ENCODE data around the gene PAK6. TPM values are rescaled to one million over a fixed set of nuclear protein-coding genes. Genes with fewer than 3 reads are reported as not detected.

The PAK6 gene
- total RNA-seq, 2 donors from 2014 or later, result 13.8 to 190 TPM

DNA sequence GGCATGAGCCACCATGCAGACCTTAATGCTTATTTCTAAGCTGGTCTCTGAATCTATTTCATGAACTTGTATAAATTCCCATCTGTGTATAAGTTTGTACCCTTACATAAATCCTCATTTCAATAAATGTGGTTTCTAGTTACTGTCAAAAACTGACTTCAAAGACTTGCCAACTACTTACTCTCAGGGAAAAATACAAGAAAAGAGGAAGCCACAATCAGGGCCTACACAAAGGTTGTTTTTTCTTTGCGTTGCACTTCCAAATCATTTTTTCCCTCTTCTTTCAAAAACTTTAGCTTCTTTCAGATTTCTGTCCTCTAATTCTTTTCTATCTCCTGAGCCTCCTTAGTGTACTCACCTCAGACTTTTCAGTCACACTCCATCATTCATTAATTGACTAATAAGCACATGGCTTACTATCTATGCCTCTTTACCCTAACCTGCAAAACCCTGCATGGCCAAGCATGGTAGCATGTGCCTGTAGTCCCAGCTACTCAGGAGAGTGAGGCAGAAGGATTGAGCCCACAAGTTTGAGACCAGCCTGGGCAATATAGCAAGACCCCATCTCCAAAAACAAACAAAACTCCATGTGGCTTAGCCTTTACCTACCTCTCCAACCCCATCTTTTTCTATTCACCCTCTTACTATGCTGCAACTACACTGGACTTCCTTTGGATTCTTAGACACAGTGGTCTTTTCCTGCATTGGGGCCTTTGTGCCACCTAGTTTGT is 40.3 kb upstream of the PAK6 start:
- Histone ChIP-seq H3K27ac (no peak overlapping the region), H3K9me3 (no peaks in the 10 kb centered on the region), H3K36me3 (no peaks in the 10 kb centered on the region), H3K27me3 (replicated peaks; ENCODE audit: insufficient read depth) (no peaks in the 10 kb centered on the region), H3K4me1 (replicated peaks) (no peaks in the 10 kb centered on the region), H3K4me3 (no peak overlapping the region)
- intact Hi-C loops (cut with DNase I), result no loop called here
- 94% methylated on average over 1 of the region's 1 CpG for WGBS
- no peak for DNase-seq (ENCODE audit: low spot score)
- TF ChIP-seq POLR2AphosphoS5 (IDR thresholded peaks at IDR 0.05), result no peak
- no peak for TF ChIP-seq POLR2A (IDR thresholded peaks at IDR 0.05)
- TF ChIP-seq, protein P1, sequence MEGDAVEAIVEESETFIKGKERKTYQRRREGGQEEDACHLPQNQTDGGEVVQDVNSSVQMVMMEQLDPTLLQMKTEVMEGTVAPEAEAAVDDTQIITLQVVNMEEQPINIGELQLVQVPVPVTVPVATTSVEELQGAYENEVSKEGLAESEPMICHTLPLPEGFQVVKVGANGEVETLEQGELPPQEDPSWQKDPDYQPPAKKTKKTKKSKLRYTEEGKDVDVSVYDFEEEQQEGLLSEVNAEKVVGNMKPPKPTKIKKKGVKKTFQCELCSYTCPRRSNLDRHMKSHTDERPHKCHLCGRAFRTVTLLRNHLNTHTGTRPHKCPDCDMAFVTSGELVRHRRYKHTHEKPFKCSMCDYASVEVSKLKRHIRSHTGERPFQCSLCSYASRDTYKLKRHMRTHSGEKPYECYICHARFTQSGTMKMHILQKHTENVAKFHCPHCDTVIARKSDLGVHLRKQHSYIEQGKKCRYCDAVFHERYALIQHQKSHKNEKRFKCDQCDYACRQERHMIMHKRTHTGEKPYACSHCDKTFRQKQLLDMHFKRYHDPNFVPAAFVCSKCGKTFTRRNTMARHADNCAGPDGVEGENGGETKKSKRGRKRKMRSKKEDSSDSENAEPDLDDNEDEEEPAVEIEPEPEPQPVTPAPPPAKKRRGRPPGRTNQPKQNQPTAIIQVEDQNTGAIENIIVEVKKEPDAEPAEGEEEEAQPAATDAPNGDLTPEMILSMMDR (IDR thresholded peaks at IDR 0.05), result no peak

DNA sequence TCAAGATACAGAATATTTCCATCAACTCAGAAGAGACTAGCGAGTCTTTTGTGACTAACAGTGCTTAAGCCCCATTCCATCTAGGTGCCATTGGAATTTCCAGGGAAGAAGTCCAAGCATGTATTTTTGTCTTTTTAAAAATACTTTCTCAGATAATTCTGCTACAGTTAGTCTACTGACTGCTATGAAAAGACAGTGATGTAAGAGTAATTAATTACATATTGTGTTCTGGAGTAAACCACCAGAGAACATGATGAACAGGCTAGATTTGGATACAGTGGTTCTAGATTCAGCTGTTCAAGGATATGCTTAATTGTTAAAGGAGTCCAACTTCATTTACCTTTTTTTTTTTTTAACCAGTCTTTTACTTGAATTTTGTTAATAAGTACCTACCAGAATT is 34.8 kb upstream of the PAK6 start:
- H3K4me1 ChIP-seq (replicated peaks), result no peaks in the 10 kb centered on the region
- no peaks in the 10 kb centered on the region for H3K36me3 ChIP-seq
- DNase-seq (ENCODE audit: low spot score), result no peak
- H3K27me3 ChIP-seq (replicated peaks; ENCODE audit: insufficient read depth), result no peaks in the 10 kb centered on the region
- intact Hi-C loops (cut with DNase I), result no loop called here
- no peak overlapping the region for H3K4me3 ChIP-seq
- WGBS, result 95% methylated on average over 1 of the region's 1 CpG
- TF ChIP-seq, protein P1 (IDR thresholded peaks at IDR 0.05), result no peak
- TF ChIP-seq POLR2A (IDR thresholded peaks at IDR 0.05), result no peak
- TF ChIP-seq POLR2AphosphoS5 (IDR thresholded peaks at IDR 0.05), result no peak
- no peak overlapping the region for H3K27ac ChIP-seq
- no peaks in the 10 kb centered on the region for H3K9me3 ChIP-seq

DNA sequence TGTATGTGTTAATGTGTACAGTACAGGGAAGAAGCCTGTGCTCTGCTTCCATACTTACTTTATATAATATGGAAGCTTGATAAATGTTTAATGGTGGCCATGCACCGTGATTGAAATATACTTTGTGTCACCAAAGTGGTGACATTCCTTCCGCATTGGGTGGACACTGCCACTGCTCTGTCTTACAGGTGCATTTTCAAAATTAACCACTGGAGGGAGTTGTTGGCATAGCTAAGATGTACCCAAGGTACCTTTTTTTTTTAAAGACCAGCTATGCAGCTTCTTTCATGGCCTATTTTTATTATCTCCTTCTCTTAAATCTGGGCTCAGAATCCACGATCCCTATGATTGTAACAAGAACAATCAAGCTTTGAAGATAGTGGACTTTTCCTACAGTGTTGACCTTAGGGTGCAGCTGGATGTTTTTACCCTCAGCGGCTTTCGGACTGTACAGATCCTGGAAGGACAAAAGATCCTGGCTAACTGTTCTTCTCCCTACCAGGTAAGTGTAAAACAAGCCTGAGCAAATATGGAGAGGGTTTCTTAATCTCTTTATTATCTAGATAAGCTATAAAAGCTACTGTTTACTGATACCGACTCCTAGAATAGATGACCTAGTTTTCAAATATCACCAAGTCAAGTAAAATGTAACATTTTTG is 21.6 kb upstream of the PAK6 start:
- Histone ChIP-seq H3K4me1 (replicated peaks) (no peaks in the 10 kb centered on the region), H3K9me3 (no peaks in the 10 kb centered on the region), H3K36me3 (no peaks in the 10 kb centered on the region), H3K27me3 (replicated peaks; ENCODE audit: insufficient read depth) (no peaks in the 10 kb centered on the region), H3K27ac (peak overlapping the region; percentile 19 to 40), H3K4me3 (no peak overlapping the region)
- intact Hi-C loops (cut with DNase I), result loop anchor here (2.0 kb wide), 1 partner anchor 58 kb away; no protein-coding TSS in a partner anchor
- peak; percentile 81 for DNase-seq (ENCODE audit: low spot score)
- WGBS, result 26% methylated on average over 6 of the region's 6 CpGs
- TF ChIP-seq, protein P1 (IDR thresholded peaks at IDR 0.05), result peak; percentile 74 to 96 (median 92)
- TF ChIP-seq POLR2AphosphoS5 (IDR thresholded peaks at IDR 0.05) (peak; percentile 75), POLR2A (IDR thresholded peaks at IDR 0.05) (no peak)

DNA sequence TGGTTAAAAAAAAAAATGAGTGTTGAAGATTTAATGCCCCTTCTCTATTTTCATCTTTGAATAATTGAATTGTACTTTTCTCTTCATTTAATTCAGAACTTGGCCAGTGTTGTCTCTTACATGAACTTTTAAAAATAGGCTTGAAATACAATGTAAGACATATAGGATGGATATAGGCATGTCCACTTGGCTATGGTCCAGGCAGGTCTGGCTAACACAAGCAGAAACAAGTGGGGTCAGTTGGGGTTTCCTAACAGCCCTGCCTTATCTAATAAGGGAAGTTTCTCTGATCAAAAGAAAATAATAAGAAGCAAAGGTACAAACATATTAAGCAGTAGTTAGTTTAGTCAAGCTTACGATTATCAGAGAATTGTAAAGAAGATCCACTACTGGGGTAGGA is 19.1 kb upstream of the PAK6 start:
- no peaks in the 10 kb centered on the region for H3K9me3 ChIP-seq
- intact Hi-C loops (cut with DNase I), result no loop called here
- DNase-seq (ENCODE audit: low spot score), result no peak
- no peak overlapping the region for H3K4me3 ChIP-seq
- no peaks in the 10 kb centered on the region for H3K4me1 ChIP-seq (replicated peaks)
- 77% methylated on average over 1 of the region's 1 CpG for WGBS
- H3K27me3 ChIP-seq (replicated peaks; ENCODE audit: insufficient read depth), result no peaks in the 10 kb centered on the region
- TF ChIP-seq POLR2AphosphoS5 (IDR thresholded peaks at IDR 0.05) (no peak), POLR2A (IDR thresholded peaks at IDR 0.05) (no peak)
- TF ChIP-seq, protein P1 (IDR thresholded peaks at IDR 0.05), result no peak
- no peak overlapping the region for H3K27ac ChIP-seq
- no peaks in the 10 kb centered on the region for H3K36me3 ChIP-seq

All from prostate gland (tissue), 2 donors.